Calu3 (cell line): ENCODE data around the gene NELFB. TPM values are rescaled to one million over a fixed set of nuclear protein-coding genes. Genes with fewer than 3 reads are reported as not detected.

Experiments
- BruUV-seq: library from RNA; stranded (reverse); fragments of 400-500 nt; replicated peaks from 2 replicates; lab custom pipeline; 2021; lab: Mats Ljungman, UMichigan
- CTCF ChIA-PET: fragments of 300-600 bp; sonication (Branson Sonifier 250); formaldehyde crosslinking; loops from one replicate; lab custom pipeline; 2022; ENCODE audit warnings: antibody characterized with exemption; lab: Charles Lee
- DNase-seq: peaks from one replicate; pipeline ENCODE4 v3.0.0; 2022
- H3K27ac Mint-ChIP-seq: one replicate; pipeline ENCODE4 v1.8.0; 2022; ENCODE audit warnings: mixed read lengths; ENCODE audit not compliant: unreplicated experiment
- H3K27me3 Mint-ChIP-seq: one replicate; pipeline ENCODE4 v1.8.0; 2022; ENCODE audit warnings: mixed read lengths; ENCODE audit not compliant: unreplicated experiment
- H3K36me3 Mint-ChIP-seq: one replicate; pipeline ENCODE4 v1.8.0; 2022; ENCODE audit warnings: mild to moderate bottlenecking, moderate library complexity, mixed read lengths; ENCODE audit not compliant: insufficient read depth, unreplicated experiment
- H3K4me1 Mint-ChIP-seq: one replicate; pipeline ENCODE4 v1.8.0; 2022; ENCODE audit warnings: mild to moderate bottlenecking, low read depth, mixed read lengths; ENCODE audit not compliant: unreplicated experiment
- H3K4me3 Mint-ChIP-seq: one replicate; pipeline ENCODE4 v1.8.0; 2022; ENCODE audit warnings: mild to moderate bottlenecking, low read depth, moderate library complexity, mixed read lengths; ENCODE audit not compliant: unreplicated experiment
- H3K9me3 Mint-ChIP-seq: one replicate; pipeline ENCODE4 v1.8.0; 2022; ENCODE audit warnings: low read depth, mixed read lengths; ENCODE audit not compliant: unreplicated experiment
- intact Hi-C: fragments of 100-400 bp; cut with micrococcal nuclease; formaldehyde crosslinking; loops from one replicate; pipeline ENCODE4 v1.10.0; 2022; ENCODE audit not compliant: unreplicated experiment
- total RNA-seq: library from RNA; stranded (reverse); gene quantifications from 2 replicates; pipeline ENCODE4 v1.2.3, GENCODE V29; 2022
- TF ChIP-seq, protein P1 (sequence below): fragments of 200-600 bp; IDR thresholded peaks from one replicate; pipeline ENCODE4 v1.8.0; 2022; ENCODE audit warnings: antibody characterized with exemption; ENCODE audit not compliant: unreplicated experiment

Gene NELFB
- total RNA-seq, 1 experiment from 2014 or later = 43.5 TPM

GRCh38 chr9:137245450-137246421, 9.4 kb upstream of the NELFB start:
- no TSS peak for BruUV-seq
- CTCF ChIA-PET = interaction anchor here (0.6 kb wide), 2 partner anchors 27 to 1287 kb away, joined by 7 to 14 read pairs; no protein-coding TSS in a partner anchor
- Mint-ChIP-seq H3K9me3 (no peaks in the 10 kb centered on the region), H3K36me3 (peaks cover 51% of the 10 kb centered on the region), H3K27me3 (peaks cover 9% of the 10 kb centered on the region), H3K4me1 (peaks cover 9% of the 10 kb centered on the region), H3K27ac (no peak overlapping the region), H3K4me3 (no peak overlapping the region)
- intact Hi-C loops = no loop called here
- TF ChIP-seq, protein P1, sequence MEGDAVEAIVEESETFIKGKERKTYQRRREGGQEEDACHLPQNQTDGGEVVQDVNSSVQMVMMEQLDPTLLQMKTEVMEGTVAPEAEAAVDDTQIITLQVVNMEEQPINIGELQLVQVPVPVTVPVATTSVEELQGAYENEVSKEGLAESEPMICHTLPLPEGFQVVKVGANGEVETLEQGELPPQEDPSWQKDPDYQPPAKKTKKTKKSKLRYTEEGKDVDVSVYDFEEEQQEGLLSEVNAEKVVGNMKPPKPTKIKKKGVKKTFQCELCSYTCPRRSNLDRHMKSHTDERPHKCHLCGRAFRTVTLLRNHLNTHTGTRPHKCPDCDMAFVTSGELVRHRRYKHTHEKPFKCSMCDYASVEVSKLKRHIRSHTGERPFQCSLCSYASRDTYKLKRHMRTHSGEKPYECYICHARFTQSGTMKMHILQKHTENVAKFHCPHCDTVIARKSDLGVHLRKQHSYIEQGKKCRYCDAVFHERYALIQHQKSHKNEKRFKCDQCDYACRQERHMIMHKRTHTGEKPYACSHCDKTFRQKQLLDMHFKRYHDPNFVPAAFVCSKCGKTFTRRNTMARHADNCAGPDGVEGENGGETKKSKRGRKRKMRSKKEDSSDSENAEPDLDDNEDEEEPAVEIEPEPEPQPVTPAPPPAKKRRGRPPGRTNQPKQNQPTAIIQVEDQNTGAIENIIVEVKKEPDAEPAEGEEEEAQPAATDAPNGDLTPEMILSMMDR = no peak
- no peak for DNase-seq

GRCh38 chr9:137247135-137247915, 7.8 kb upstream of the NELFB start:
- Mint-ChIP-seq H3K4me3 (no peak overlapping the region), H3K4me1 (peaks cover 9% of the 10 kb centered on the region), H3K27ac (no peak overlapping the region), H3K27me3 (no peaks in the 10 kb centered on the region), H3K36me3 (peaks cover 41% of the 10 kb centered on the region), H3K9me3 (no peaks in the 10 kb centered on the region)
- no TSS peak for BruUV-seq
- CTCF ChIA-PET = no interaction called here
- TF ChIP-seq, protein P1 = no peak
- intact Hi-C loops = no loop called here
- no peak for DNase-seq

DNA sequence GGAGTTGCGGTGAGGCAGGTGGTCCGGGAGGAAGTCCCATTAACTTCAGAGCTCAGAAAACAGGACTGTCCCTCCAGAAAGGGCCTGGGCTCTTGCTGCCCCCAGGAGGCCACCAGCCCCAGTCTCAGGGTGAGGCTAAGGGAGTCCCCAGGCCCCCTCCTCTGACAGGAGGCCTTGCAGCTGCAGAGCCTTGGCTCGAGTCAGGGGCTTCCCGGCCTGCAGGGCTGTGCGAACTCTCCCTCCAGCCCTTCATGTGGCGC, 7.3 kb upstream of the NELFB start:
- Mint-ChIP-seq H3K9me3 (no peaks in the 10 kb centered on the region), H3K4me3 (no peak overlapping the region), H3K36me3 (peaks cover 36% of the 10 kb centered on the region), H3K27ac (no peak overlapping the region), H3K27me3 (no peaks in the 10 kb centered on the region), H3K4me1 (peaks cover 9% of the 10 kb centered on the region)
- intact Hi-C loops = no loop called here
- CTCF ChIA-PET = no interaction called here
- no TSS peak for BruUV-seq
- TF ChIP-seq, protein P1 = no peak
- DNase-seq = no peak

GRCh38 chr9:137250329-137251193, 4.6 kb upstream of the NELFB start:
- CTCF ChIA-PET = interaction anchor here (0.6 kb wide), 1 partner anchor 307 kb away, joined by 4 read pairs; no protein-coding TSS in a partner anchor
- BruUV-seq = no TSS peak
- no peaks in the 10 kb centered on the region for H3K27me3 Mint-ChIP-seq
- intact Hi-C loops = no loop called here
- H3K9me3 Mint-ChIP-seq = no peaks in the 10 kb centered on the region
- H3K27ac Mint-ChIP-seq = no peak overlapping the region
- peaks cover 28% of the 10 kb centered on the region for H3K36me3 Mint-ChIP-seq
- no peaks in the 10 kb centered on the region for H3K4me1 Mint-ChIP-seq
- no peak for DNase-seq
- no peak overlapping the region for H3K4me3 Mint-ChIP-seq
- TF ChIP-seq, protein P1 = no peak
